Measurements from ENCODE around the gene ABHD8.

GRCh38 chr19:17259934-17260333 lies 43.3 kb downstream of the ABHD8 start:
- TF ChIP-seq CTCF (IDR thresholded peaks at IDR 0.05 in 4 of 5, conservative IDR thresholded peaks at IDR 0.05 in 1 of 5): no peak
- no peak for TF ChIP-seq POLR2A (IDR thresholded peaks at IDR 0.05)
